Thoracic aorta (tissue), 2 donors: ENCODE data around the gene EIF4A3. TPM values are rescaled to one million over a fixed set of nuclear protein-coding genes. Genes with fewer than 3 reads are reported as not detected.

Experiments
- ATAC-seq: fragments of 150-250 bp; one replicate; pipeline ENCODE4 v1.8.0; 2017; ENCODE audit warnings: low read depth; ENCODE audit not compliant: insufficient number of reproducible peaks, low FRiP score
- DNase-seq: peaks from one replicate; pipeline ENCODE4 v3.0.0-alpha.2; 2020; ENCODE audit warnings: low spot score
- H3K27ac ChIP-seq, 2 donors: fragments of 200-600 bp; sonication (generic); 1 replicate in 1 of 2; 2 replicates in 1 of 2; pipeline ENCODE4 v1.5.1; 2016; ENCODE audit warnings: mild to moderate bottlenecking in 2 of 2, moderate library complexity in 2 of 2
- H3K27me3 ChIP-seq: fragments of 200-600 bp; sonication (generic); replicated peaks from 2 replicates; pipeline ENCODE4 v1.6.0; 2016; ENCODE audit warnings: mild to moderate bottlenecking; ENCODE audit not compliant: insufficient read depth
- H3K36me3 ChIP-seq: fragments of 200-600 bp; sonication (generic); one replicate; pipeline ENCODE4 v1.5.1; 2016
- H3K4me1 ChIP-seq, 2 donors: fragments of 200-600 bp; sonication (generic); 1 replicate in 1 of 2; 2 replicates in 1 of 2; pipeline versions ENCODE4 v1.5.1 to v1.6.0; 2016; ENCODE audit warnings: low read depth in 2 of 2, mild to moderate bottlenecking in 1 of 2; ENCODE audit not compliant: control insufficient read depth in 1 of 2
- H3K4me3 ChIP-seq: fragments of 200-600 bp; sonication (generic); 2 replicates; pipeline ENCODE4 v1.5.1; 2016; ENCODE audit warnings: mild to moderate bottlenecking
- H3K9me3 ChIP-seq: fragments of 200-600 bp; sonication (generic); 2 replicates; pipeline ENCODE4 v1.5.1; 2016
- total RNA-seq, 2 donors: library from RNA; depleted of rRNA; stranded (reverse); fragments of >200 nt; gene quantifications; one replicate each; pipeline versions ENCODE4 v1.1.0 to v1.2.3, GENCODE V29; 2016
- TF ChIP-seq, protein P1 (sequence below): fragments of 200-600 bp; sonication (generic); IDR thresholded peaks from one replicate; pipeline ENCODE4 v1.5.1; 2019; ENCODE audit warnings: antibody characterized with exemption

Gene EIF4A3
- total RNA-seq, 2 donors from 2014 or later: 32.6 to 39.4 TPM

DNA sequence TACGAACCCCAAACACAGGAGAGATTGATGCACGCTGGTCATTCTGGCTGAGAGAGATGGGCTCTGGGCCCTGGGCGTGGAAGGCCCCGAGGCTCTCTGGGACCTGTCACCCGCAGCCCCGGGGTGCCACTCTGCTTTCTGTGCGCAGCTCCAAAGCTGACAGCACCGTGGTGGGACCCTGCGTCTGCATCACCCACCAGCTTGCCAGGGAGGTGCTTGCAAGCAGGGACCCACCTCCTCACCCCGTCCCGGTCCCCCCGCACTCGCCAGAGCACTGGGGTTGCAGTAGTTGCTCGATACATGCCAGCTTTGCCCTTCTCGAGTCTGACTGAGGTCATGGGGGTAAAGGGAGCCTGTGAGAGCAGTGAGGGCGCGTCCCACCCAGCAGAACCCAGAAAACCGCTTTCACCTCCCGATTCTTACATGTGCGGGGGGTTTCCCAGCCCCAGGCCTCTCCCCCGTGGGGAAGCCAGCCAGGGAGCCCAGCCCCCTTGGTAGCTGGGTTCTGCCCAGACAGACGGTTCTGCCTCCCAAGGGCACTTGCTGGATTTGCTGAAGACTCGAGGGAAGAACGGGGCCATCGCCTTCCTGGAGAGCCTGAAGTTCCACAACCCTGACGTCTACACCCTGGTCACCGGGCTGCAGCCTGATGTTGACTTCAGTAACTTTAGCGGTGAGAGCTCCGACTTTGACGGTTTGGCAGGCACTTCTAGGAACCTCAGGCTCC lies 35.4 kb upstream of the EIF4A3 start:
- Histone ChIP-seq H3K36me3 (no peaks in the 10 kb centered on the region), H3K27ac (no peak overlapping the region), H3K4me3 (no peak overlapping the region), H3K9me3 (no peaks in the 10 kb centered on the region), H3K27me3 (no peaks in the 10 kb centered on the region), H3K4me1 (no peaks in the 10 kb centered on the region)
- TF ChIP-seq, protein P1, sequence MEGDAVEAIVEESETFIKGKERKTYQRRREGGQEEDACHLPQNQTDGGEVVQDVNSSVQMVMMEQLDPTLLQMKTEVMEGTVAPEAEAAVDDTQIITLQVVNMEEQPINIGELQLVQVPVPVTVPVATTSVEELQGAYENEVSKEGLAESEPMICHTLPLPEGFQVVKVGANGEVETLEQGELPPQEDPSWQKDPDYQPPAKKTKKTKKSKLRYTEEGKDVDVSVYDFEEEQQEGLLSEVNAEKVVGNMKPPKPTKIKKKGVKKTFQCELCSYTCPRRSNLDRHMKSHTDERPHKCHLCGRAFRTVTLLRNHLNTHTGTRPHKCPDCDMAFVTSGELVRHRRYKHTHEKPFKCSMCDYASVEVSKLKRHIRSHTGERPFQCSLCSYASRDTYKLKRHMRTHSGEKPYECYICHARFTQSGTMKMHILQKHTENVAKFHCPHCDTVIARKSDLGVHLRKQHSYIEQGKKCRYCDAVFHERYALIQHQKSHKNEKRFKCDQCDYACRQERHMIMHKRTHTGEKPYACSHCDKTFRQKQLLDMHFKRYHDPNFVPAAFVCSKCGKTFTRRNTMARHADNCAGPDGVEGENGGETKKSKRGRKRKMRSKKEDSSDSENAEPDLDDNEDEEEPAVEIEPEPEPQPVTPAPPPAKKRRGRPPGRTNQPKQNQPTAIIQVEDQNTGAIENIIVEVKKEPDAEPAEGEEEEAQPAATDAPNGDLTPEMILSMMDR: no peak
- ATAC-seq (no peak), DNase-seq (no peak)

DNA sequence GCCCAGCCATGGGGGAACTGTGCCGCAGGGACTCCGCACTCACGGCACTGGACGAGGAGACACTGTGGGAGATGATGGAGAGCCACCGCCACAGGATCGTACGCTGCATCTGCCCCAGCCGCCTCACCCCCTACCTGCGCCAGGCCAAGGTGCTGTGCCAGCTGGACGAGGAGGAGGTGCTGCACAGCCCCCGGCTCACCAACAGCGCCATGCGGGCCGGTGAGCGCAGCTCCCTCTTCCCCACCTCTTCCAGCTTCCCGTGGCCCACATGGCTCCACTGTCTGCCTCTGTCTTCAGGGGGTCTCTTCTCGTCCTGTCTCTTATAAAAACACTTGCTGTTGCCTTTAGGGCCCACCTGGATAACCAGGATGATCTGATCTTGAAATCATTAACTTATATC lies 34.5 kb upstream of the EIF4A3 start:
- H3K27ac ChIP-seq: no peak overlapping the region
- H3K9me3 ChIP-seq: no peaks in the 10 kb centered on the region
- no peaks in the 10 kb centered on the region for H3K4me1 ChIP-seq
- TF ChIP-seq, protein P1: no peak
- no peak for ATAC-seq
- DNase-seq: no peak
- no peak overlapping the region for H3K4me3 ChIP-seq
- H3K36me3 ChIP-seq: no peaks in the 10 kb centered on the region
- no peaks in the 10 kb centered on the region for H3K27me3 ChIP-seq

DNA sequence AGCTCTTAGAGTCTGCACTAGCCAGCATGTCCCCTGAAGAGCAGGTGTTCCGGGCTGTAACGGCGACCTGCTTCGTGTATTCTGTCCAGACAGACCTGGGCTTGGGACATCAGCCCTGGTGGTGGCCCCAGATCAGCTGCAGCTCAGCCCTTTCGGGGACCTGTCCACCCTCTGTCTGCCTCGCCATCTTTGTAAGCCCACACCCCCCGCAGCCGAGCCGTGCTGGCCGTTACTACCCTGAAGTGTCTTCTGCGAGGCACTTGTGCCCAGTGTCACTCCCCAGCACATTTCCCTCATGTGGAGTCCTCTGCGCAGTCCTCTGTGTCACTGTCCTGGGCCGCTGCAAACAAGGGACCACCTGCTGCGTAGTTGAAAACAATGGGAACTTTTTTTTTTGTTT lies 33.3 kb upstream of the EIF4A3 start:
- TF ChIP-seq, protein P1: no peak

DNA sequence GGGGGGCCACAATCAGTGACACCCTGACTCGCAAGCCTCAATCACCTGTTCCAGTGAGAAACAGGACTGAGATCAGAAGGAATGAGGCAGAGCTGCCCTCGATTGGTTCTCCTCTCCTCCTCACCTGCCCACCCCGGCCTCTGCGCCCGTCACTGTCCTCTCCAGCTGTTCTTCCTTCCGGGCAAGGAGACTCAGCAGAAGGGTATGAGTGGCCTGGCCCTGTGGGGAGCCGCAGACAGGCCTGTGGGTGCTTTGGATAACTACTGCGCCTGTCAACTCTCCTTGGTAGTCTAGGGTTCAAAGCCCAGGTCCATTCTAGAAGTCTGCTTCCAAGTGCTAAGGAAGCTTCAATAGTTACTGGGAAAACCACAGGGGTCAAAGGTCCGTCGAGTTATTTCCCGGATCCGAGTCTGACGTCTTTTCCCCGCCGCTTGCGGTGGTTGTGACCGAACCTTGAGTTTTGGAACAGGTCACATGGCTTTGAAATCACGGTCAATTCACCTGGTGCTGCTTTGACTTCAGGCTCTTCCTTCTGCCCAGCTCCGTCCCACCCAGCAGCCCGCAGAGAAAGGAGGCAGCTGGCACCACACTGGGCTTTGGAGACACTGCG lies 31.2 kb upstream of the EIF4A3 start:
- TF ChIP-seq, protein P1: no peak
- no peak overlapping the region for H3K4me3 ChIP-seq
- no peak for ATAC-seq
- H3K27me3 ChIP-seq: no peaks in the 10 kb centered on the region
- no peaks in the 10 kb centered on the region for H3K4me1 ChIP-seq
- H3K36me3 ChIP-seq: no peaks in the 10 kb centered on the region
- no peak for DNase-seq
- no peak overlapping the region for H3K27ac ChIP-seq
- no peaks in the 10 kb centered on the region for H3K9me3 ChIP-seq

More for the DNA sequence above, 33.3 kb upstream of the EIF4A3 start:
- DNase-seq (no peak), ATAC-seq (no peak)
- Histone ChIP-seq H3K36me3 (no peaks in the 10 kb centered on the region), H3K9me3 (no peaks in the 10 kb centered on the region), H3K4me3 (no peak overlapping the region), H3K27me3 (no peaks in the 10 kb centered on the region), H3K4me1 (no peaks in the 10 kb centered on the region), H3K27ac (no peak overlapping the region)

DNA sequence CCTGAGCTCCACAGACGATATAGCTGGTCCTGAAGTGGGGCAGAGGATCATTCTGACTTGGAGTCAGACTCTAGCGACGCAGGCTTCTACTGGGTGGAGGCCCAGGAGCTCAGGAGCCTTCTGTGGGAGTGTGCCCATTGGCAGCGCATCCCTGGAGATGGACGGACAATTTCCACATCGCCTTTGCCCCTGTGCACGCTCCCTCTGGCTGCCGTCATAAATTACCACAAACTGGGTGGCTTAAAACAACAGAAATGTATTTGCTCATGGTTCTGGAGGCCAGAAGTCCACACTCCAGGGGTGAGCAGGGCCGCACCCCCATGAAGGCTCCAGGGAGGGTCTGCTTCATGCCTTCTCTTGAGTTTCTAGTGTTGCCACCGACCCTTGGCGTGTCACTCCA lies 29.8 kb upstream of the EIF4A3 start:
- Histone ChIP-seq H3K4me1 (no peaks in the 10 kb centered on the region), H3K4me3 (no peak overlapping the region), H3K27me3 (no peaks in the 10 kb centered on the region), H3K9me3 (no peaks in the 10 kb centered on the region), H3K27ac (no peak overlapping the region), H3K36me3 (no peaks in the 10 kb centered on the region)
- TF ChIP-seq, protein P1: no peak
- DNase-seq: no peak
- no peak for ATAC-seq
